Lung (tissue), 12 donors: ENCODE results near the gene BDH1. TPM values are rescaled to one million over a fixed set of nuclear protein-coding genes. Genes with fewer than 3 reads are reported as not detected.
A peak's percentile ranks its signal among the peaks of the same experiment; 100 is the strongest.

Source experiments
- ATAC-seq: fragments of 200-7000 bp; cut with Tn5 transposase; one replicate; pipeline ENCODE4 v1.9.1; 2020; ENCODE audit warnings: moderate number of reproducible peaks; ENCODE audit not compliant: insufficient read depth, low FRiP score
- DNase-seq, 3 donors: peaks; one replicate each; pipeline ENCODE4 v3.0.0-alpha.2; 2013 to 2017
- H3K27ac ChIP-seq, 2 donors: one replicate each; pipeline ENCODE4 v1.5.1; 2013; ENCODE audit warnings: mild to moderate bottlenecking in 2 of 2, moderate library complexity in 2 of 2, control low read depth in 1 of 2, inconsistent platforms in 1 of 2, low read depth in 1 of 2, low read length in 1 of 2
- H3K27me3 ChIP-seq, 3 donors: one replicate each; pipeline ENCODE4 v1.5.1; 2013; ENCODE audit warnings: low read length in 2 of 3; ENCODE audit not compliant: control insufficient read depth in 3 of 3, insufficient read depth in 3 of 3
- H3K36me3 ChIP-seq, 4 donors: one replicate each; pipeline ENCODE4 v1.5.1; 2013; ENCODE audit warnings: low read length in 4 of 4, mild to moderate bottlenecking in 1 of 4, moderate library complexity in 1 of 4; ENCODE audit not compliant: control insufficient read depth in 4 of 4, insufficient read depth in 4 of 4
- H3K4me1 ChIP-seq, 5 donors: one replicate each; pipeline ENCODE4 v1.5.1; 2013; ENCODE audit warnings: low read length in 5 of 5, mild to moderate bottlenecking in 2 of 5, moderate library complexity in 1 of 5; ENCODE audit not compliant: control insufficient read depth in 5 of 5, insufficient read depth in 5 of 5
- H3K4me3 ChIP-seq: one replicate; pipeline ENCODE4 v1.5.1; 2013; ENCODE audit warnings: mild to moderate bottlenecking, control low read depth, moderate library complexity
- H3K9ac ChIP-seq, 2 donors: one replicate each; pipeline ENCODE4 v1.5.1; 2013; ENCODE audit warnings: low read length in 2 of 2, control low read depth in 1 of 2; ENCODE audit not compliant: insufficient read depth in 1 of 2
- H3K9me3 ChIP-seq, 4 donors: one replicate each; pipeline ENCODE4 v1.5.1; 2013; ENCODE audit warnings: low read length in 3 of 4, mild to moderate bottlenecking in 1 of 4, moderate library complexity in 1 of 4; ENCODE audit not compliant: control insufficient read depth in 4 of 4, insufficient read depth in 3 of 4
- CTCF ChIP-seq: IDR thresholded peaks from 2 replicates; pipeline ENCODE4 v1.5.1; 2012; ENCODE audit warnings: mild to moderate bottlenecking; ENCODE audit errors: control extremely low read depth, extremely low read depth
- WGBS, 2 donors: extraction: QIAGEN DNeasy Blood & Tissue Kit; methylation state at CpG; one replicate each; pipeline ENCODE4 v1.1.7; 2013; 5-methylcytosine and 5-hydroxymethylcytosine counted together
- polyA plus RNA-seq, 2 donors: library from polyadenylated mRNA; stranded (reverse); fragments of 200-250 nt; gene quantifications; one replicate each; pipeline ENCODE4 v1.2.1, GENCODE V29; 2013
- total RNA-seq, 2 donors: library from RNA; depleted of rRNA in 1 of 2; stranded (reverse); fragments of >200 nt in 1 of 2; gene quantifications; one replicate each; pipeline ENCODE4 v1.2.1, GENCODE V29; 2014 to 2021
- donor health status: control.
- donor health status: control.
- donor health status: Bipolar disorder and iron deficiency.
- donor health status: healthy.
- donor health status: DM: yes; HTN: yes; CAD: no.

Gene BDH1
- total and polyA plus RNA-seq, 4 donors: 14.3 to 32.8 (median 17.0) TPM

DNA sequence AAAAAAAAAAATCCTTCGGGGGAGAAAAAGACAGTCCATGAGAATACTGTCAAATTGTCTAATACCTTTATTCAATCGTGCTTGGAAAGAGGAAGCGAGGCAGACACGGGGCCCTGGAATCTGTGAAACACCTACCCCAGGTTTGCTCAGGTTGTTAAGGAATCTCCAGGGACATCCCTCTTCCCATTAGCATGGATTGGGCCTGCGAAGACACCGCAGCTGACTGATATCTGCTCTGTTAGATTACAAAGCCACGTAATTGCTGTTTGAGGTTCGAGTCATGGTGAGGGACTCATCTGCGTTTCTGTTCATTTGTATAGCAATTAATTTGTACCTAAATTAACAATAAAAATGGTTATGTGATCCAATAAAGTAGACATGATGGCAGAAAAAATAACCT is 91.0 kb downstream of the BDH1 start:
- TF ChIP-seq CTCF: no peak
- Histone ChIP-seq H3K27ac (peak overlapping the region in 1 of 2 donors; percentile 23), H3K27me3 (no peaks in the 10 kb centered on the region), H3K9ac (no peak overlapping the region), H3K4me3 (peak overlapping the region; percentile 23), H3K9me3 (no peaks in the 10 kb centered on the region), H3K36me3 (no peaks in the 10 kb centered on the region), H3K4me1 (peaks cover 0 to 10% (median 3%) of the 10 kb centered on the region in 5 donors)
- WGBS, 2 donors: 88 to 90% methylated on average over 9 of the region's 9 CpGs
- DNase-seq (no peak), ATAC-seq (no peak)

- H3K4me3 ChIP-seq: no peak overlapping the region
- H3K9me3 ChIP-seq: no peaks in the 10 kb centered on the region
- DNase-seq: no peak
- H3K9ac ChIP-seq: no peak overlapping the region
- no peak for TF ChIP-seq CTCF
- WGBS, 2 donors: 61 to 81% methylated on average over 3 of the region's 3 CpGs
- H3K36me3 ChIP-seq: no peaks in the 10 kb centered on the region
- H3K27me3 ChIP-seq: no peaks in the 10 kb centered on the region
- no peak for ATAC-seq
- no peak overlapping the region for H3K27ac ChIP-seq
- peaks cover 0 to 10% (median 2%) of the 10 kb centered on the region in 5 donors for H3K4me1 ChIP-seq
These were observed 92.5 kb downstream of the BDH1 start for GRCh38 chr3:197463279-197463678.

DNA sequence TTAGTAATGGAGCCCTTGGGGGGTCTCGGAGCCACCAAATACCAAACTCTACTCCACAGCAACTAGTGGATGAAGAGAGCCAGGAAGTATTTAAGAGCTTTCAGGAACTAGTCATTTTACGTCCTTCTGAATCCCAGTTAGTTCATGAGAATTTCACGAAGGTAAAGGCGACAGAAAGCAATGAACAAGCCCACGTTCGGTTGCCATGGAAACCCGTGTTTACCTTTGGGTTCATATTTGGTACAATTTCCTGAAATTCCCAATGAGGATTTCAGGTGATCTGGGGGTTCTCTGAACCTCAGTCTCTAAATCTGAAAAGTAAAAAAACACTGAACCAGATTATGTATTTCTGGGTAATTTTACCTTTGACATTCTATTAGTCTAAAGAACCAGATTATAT is 93.0 kb downstream of the BDH1 start:
- DNase-seq: no peak
- H3K36me3 ChIP-seq: no peaks in the 10 kb centered on the region
- 68 to 78% methylated on average over 7 of the region's 7 CpGs for WGBS, 2 donors
- H3K9ac ChIP-seq: no peak overlapping the region
- no peaks in the 10 kb centered on the region for H3K27me3 ChIP-seq
- no peak for ATAC-seq
- no peak overlapping the region for H3K4me3 ChIP-seq
- peaks cover 0 to 10% (median 2%) of the 10 kb centered on the region in 5 donors for H3K4me1 ChIP-seq
- no peaks in the 10 kb centered on the region for H3K9me3 ChIP-seq
- TF ChIP-seq CTCF: no peak
- no peak overlapping the region for H3K27ac ChIP-seq

GRCh38 chr3:197460639-197461038 is 95.1 kb downstream of the BDH1 start:
- H3K4me3 ChIP-seq: no peak overlapping the region
- no peak for TF ChIP-seq CTCF
- H3K4me1 ChIP-seq: peaks cover 0 to 11% (median 2%) of the 10 kb centered on the region in 5 donors
- H3K9ac ChIP-seq: no peak overlapping the region
- no peaks in the 10 kb centered on the region for H3K9me3 ChIP-seq
- WGBS, 2 donors: 82 to 84% methylated on average over 6 of the region's 6 CpGs
- H3K27ac ChIP-seq: no peak overlapping the region
- ATAC-seq (no peak), DNase-seq (no peak)
- H3K27me3 ChIP-seq: no peaks in the 10 kb centered on the region
- no peaks in the 10 kb centered on the region for H3K36me3 ChIP-seq
